Breast epithelium (tissue), 3 donors: ENCODE results near the gene RNF150.

Experiments
- CTCF ChIP-seq, 3 donors: fragments of 450-650 bp; IDR thresholded peaks; one replicate each; pipeline ENCODE4 v1.5.1; 2016 to 2017; ENCODE audit warnings: antibody characterized with exemption in 3 of 3, mild to moderate bottlenecking in 3 of 3, moderate library complexity in 3 of 3
- POLR2A ChIP-seq: fragments of 450-650 bp; IDR thresholded peaks from one replicate; pipeline ENCODE4 v1.6.1; 2016; ENCODE audit warnings: antibody characterized with exemption, mild to moderate bottlenecking, moderate library complexity

- TF ChIP-seq CTCF (IDR thresholded peaks at IDR 0.05) (no peak), POLR2A (no peak)
Observed at GRCh38 chr4:140871368-140871767, 261.9 kb downstream of the RNF150 start.
